Left ventricle myocardium inferior (tissue), 1 donor: Measurements from ENCODE around the gene SASH1. TPM values are rescaled to one million over a fixed set of nuclear protein-coding genes. Genes with fewer than 3 reads are reported as not detected.

Experiments
- DNase-seq: peaks from one replicate; pipeline ENCODE4 v3.0.0-alpha.2; 2020
- H3K27ac ChIP-seq: fragments of 200-600 bp; replicated peaks from 2 replicates; pipeline ENCODE4 v1.8.0; 2021
- H3K27me3 ChIP-seq: fragments of 200-600 bp; 2 replicates; pipeline ENCODE4 v1.8.0; 2021; ENCODE audit warnings: low read depth
- H3K36me3 ChIP-seq: fragments of 200-600 bp; 2 replicates; pipeline ENCODE4 v1.8.0; 2021
- H3K4me1 ChIP-seq: fragments of 200-600 bp; 2 replicates; pipeline ENCODE4 v1.8.0; 2021
- H3K4me3 ChIP-seq: fragments of 200-600 bp; 2 replicates; pipeline ENCODE4 v1.8.0; 2021; ENCODE audit warnings: mild to moderate bottlenecking, moderate library complexity
- H3K9me3 ChIP-seq: fragments of 200-600 bp; replicated peaks from 2 replicates; pipeline ENCODE4 v1.8.0; 2021
- intact Hi-C: fragments of 100-400 bp; cut with micrococcal nuclease; formaldehyde crosslinking; loops from one replicate; pipeline ENCODE4 v1.11.0; 2022
- total RNA-seq: library from RNA; stranded (reverse); fragmentation: NEBNext Ultra II Directional; extraction: Animal tissue kit (Norgen Biotek cat#: 25700); gene quantifications from one replicate; pipeline ENCODE4 v1.2.1, GENCODE V29; 2021
- TF ChIP-seq, protein P1 (sequence below): fragments of 200-600 bp; IDR thresholded peaks from 2 replicates; pipeline ENCODE4 v1.8.0; 2021; ENCODE audit warnings: antibody characterized with exemption, mild to moderate bottlenecking, borderline replicate concordance
- donor health status: DM: no; HTN: yes; CAD: no; lungs with severe emphysema.

The SASH1 gene
- total RNA-seq, 1 donor from 2014 or later = 22.5 TPM

DNA sequence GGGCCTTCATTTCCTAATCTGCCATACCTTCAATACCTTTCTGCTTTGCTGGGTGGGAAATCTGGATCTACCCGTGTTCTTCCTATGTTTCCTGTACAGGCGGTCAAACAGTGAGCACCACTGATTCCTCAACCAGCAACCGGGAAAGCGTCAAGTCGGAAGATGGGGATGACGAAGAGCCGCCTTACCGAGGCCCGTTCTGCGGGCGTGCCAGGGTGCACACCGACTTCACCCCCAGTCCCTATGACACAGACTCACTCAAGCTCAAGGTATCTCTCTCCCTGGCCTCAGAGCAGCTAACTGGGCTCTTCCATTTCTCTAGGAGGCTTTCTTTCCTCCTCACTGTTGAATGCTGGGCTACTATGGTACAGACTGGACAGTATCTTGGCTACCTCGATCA lies 190.1 kb downstream of the SASH1 start:
- no peak overlapping the region for H3K27ac ChIP-seq
- DNase-seq = no peak
- no peaks in the 10 kb centered on the region for H3K9me3 ChIP-seq
- H3K36me3 ChIP-seq = peaks cover 77% of the 10 kb centered on the region
- TF ChIP-seq, protein P1, sequence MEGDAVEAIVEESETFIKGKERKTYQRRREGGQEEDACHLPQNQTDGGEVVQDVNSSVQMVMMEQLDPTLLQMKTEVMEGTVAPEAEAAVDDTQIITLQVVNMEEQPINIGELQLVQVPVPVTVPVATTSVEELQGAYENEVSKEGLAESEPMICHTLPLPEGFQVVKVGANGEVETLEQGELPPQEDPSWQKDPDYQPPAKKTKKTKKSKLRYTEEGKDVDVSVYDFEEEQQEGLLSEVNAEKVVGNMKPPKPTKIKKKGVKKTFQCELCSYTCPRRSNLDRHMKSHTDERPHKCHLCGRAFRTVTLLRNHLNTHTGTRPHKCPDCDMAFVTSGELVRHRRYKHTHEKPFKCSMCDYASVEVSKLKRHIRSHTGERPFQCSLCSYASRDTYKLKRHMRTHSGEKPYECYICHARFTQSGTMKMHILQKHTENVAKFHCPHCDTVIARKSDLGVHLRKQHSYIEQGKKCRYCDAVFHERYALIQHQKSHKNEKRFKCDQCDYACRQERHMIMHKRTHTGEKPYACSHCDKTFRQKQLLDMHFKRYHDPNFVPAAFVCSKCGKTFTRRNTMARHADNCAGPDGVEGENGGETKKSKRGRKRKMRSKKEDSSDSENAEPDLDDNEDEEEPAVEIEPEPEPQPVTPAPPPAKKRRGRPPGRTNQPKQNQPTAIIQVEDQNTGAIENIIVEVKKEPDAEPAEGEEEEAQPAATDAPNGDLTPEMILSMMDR = no peak
- H3K4me3 ChIP-seq = no peak overlapping the region
- intact Hi-C loops = no loop called here
- no peaks in the 10 kb centered on the region for H3K27me3 ChIP-seq
- H3K4me1 ChIP-seq = peaks cover 44% of the 10 kb centered on the region

DNA sequence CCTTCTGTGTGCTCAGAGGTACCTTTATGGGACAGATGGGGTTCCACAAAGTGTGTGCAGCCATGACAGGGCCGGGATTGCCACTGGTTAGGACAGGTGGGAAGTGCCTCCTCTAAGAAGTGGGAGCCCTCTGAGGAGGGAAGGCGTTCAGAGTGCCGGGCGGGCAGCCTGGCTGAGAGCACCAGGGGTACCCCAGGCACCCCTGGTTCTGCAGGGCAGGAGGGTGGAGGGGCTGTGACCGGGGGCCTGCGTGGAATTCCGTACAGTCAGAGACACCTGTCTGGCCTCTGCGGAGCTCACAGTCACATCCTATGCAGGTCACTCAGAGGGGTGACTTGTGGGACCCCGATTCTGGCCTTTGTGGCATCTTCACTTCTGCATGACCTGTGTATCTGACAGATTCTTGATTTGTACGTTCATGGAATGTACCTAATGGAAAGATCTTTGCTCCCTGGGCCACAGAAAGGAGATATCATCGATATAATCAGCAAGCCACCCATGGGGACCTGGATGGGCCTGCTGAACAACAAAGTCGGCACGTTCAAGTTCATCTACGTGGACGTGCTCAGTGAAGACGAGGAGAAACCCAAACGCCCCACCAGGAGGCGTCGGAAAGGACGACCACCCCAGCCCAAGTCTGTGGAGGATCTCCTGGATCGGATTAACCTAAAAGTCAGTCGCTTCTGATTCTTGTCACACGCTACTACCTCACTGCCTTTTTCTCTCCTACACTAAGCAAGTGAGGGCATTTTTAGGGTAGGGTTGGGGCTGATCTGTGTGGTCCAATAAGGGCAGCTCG lies 190.9 kb downstream of the SASH1 start:
- no peak overlapping the region for H3K27ac ChIP-seq
- TF ChIP-seq, protein P1 = no peak
- no peak for DNase-seq
- no peaks in the 10 kb centered on the region for H3K9me3 ChIP-seq
- H3K4me1 ChIP-seq = peaks cover 50% of the 10 kb centered on the region
- no peaks in the 10 kb centered on the region for H3K27me3 ChIP-seq
- H3K4me3 ChIP-seq = no peak overlapping the region
- peaks cover 74% of the 10 kb centered on the region for H3K36me3 ChIP-seq
- intact Hi-C loops = no loop called here

DNA sequence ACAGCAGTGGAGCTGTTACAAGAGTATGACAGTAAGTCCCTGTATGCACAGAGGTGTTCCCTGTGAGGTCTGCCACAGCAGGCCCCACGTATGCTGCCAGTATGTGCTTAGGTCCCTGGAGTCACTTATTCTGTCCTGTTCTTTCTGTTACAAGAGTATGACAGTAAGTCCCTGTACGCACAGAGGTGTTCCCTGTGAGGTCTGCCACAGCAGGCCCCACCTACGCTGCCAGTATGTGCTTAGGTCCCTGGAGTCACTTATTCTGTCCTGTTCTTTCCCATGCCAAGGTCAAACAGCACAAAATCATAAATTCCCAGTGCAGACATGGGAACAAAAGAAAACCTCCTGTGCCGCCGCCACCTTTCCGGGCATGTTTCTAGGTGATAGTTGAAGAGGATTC lies 192.2 kb downstream of the SASH1 start:
- Histone ChIP-seq H3K27me3 (no peaks in the 10 kb centered on the region), H3K27ac (peak overlapping the region; percentile 6), H3K36me3 (peaks cover 80% of the 10 kb centered on the region), H3K9me3 (no peaks in the 10 kb centered on the region), H3K4me1 (peaks cover 40% of the 10 kb centered on the region), H3K4me3 (no peak overlapping the region)
- DNase-seq = no peak
- TF ChIP-seq, protein P1 = no peak
- intact Hi-C loops = no loop called here

DNA sequence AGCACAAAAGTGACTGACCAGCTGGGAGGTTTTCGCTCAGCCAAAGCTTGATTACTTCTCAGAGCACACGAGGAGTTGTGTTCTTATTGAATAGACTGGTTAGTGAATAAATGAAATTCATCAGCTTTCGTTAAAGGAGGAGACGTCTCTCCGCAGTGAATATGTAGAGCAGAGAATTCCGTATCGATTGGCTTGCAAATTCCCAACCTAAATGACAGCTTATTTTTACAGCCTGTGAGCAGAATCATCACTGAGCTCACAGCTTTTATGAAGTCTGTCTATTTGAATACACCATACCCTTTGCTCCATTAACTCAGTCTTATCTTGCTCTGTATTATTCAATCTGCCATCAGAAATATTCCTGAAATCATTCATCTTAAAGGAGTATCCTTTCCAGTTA lies 192.7 kb downstream of the SASH1 start:
- H3K4me1 ChIP-seq = peaks cover 35% of the 10 kb centered on the region
- TF ChIP-seq, protein P1 = no peak
- no peaks in the 10 kb centered on the region for H3K27me3 ChIP-seq
- peaks cover 85% of the 10 kb centered on the region for H3K36me3 ChIP-seq
- no peaks in the 10 kb centered on the region for H3K9me3 ChIP-seq
- H3K27ac ChIP-seq = no peak overlapping the region
- DNase-seq = no peak
- intact Hi-C loops = no loop called here
- H3K4me3 ChIP-seq = no peak overlapping the region

DNA sequence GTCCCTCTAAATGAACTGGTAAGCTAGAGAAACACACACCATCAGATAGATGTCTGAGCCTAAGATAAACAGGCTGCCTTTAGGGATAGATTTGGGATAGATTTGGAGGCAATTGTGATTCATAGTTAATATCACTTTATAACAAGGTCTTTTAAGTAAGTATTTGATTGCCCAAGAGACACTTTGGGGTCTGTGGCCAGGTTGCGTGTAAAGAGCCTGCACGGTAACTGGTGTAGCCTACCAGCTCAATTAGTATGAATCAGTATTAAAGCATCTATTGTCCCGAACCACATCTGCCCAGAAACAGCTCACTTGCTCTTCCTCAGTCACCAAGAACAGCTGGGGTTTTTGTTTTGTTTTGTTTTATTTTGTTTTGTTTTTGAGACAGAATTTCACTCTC lies 193.3 kb downstream of the SASH1 start:
- Histone ChIP-seq H3K4me3 (no peak overlapping the region), H3K9me3 (no peaks in the 10 kb centered on the region), H3K4me1 (peaks cover 29% of the 10 kb centered on the region), H3K27me3 (no peaks in the 10 kb centered on the region), H3K36me3 (peaks cover 91% of the 10 kb centered on the region), H3K27ac (no peak overlapping the region)
- no peak for DNase-seq
- intact Hi-C loops = no loop called here
- TF ChIP-seq, protein P1 = no peak
